Dermis microvascular lymphatic vessel endothelial cell (primary cell): ENCODE data around the gene ENTPD1. TPM values are rescaled to one million over a fixed set of nuclear protein-coding genes. Genes with fewer than 3 reads are reported as not detected.
"Not testable (repeated sequence)": the region's sequence is repeated elsewhere in the genome, so short reads cannot be mapped to it uniquely, and the experiment has no call there.

Experiments used
- DNase-seq, 2 donors: peaks; one replicate each; pipeline versions ENCODE4 v3.0.0 to v3.0.0-alpha.2; 2010; ENCODE audit warnings: low read depth in 2 of 2
- total RNA-seq: library from RNA; depleted of rRNA; stranded (reverse); fragments of >200 nt; gene quantifications from 2 replicates; pipeline ENCODE4 v1.2.1, GENCODE V29; 2014

Gene ENTPD1
- total RNA-seq, 1 donor from 2014 or later: 6.2 TPM

- not testable (repeated sequence) for DNase-seq
Observed at GRCh38 chr10:95916039-95916438, 160.1 kb downstream of the ENTPD1 start.

Other genes with a start within 250 kb of the ENTPD1 start
- 0.77 and 2.4 TPM in 2 replicates for gene SORBS1, start 194.8 kb upstream of the ENTPD1 start, total RNA-seq
- 70.2 and 75.9 TPM in 2 replicates for gene ALDH18A1, start 99.5 kb upstream of the ENTPD1 start, total RNA-seq
- gene TCTN3, start 62.2 kb upstream of the ENTPD1 start, total RNA-seq: 39.7 and 57.0 TPM in 2 replicates
- 0.13 TPM in 2 replicates for gene CC2D2B, start 151.8 kb downstream of the ENTPD1 start, total RNA-seq